ENCODE data around the gene ZNF280A. TPM values are rescaled to one million over a fixed set of nuclear protein-coding genes. Genes with fewer than 3 reads are reported as not detected.

The ZNF280A gene
- total and polyA plus RNA-seq, 2 of the 8 experiments (the other 6 are each of a cell fraction or from before 2014, with no cell fraction given): 0.09 to 0.61 TPM

DNA sequence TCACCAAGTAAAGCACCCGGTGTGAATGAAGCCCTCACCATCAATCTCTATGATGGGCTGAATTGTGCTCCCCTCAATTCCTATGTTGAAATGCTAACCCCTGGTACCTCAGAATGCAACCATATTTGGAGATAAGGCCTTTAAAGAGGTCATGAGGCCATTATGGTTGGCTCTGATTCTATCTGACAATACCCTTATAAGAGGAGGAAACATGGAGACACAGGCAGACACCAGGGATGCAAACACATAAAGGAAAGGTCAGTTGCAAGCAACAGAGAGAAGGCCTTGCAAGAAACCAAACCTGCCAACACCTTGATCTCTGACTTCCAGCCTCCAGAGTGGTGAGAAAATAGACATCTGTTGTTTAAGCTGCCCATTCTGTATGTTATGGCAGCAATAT, 13.3 kb upstream of the ZNF280A start:
- H3K27ac ChIP-seq (ENCODE audit: low read depth, low read length): no peak overlapping the region
- TF ChIP-seq BRCA1 (IDR thresholded peaks at IDR 0.05; ENCODE audit: low read depth, low read length): no peak
- no peak for TF ChIP-seq YY1 (IDR thresholded peaks at IDR 0.05; ENCODE audit: low read depth, low read length)
- TF ChIP-seq, protein P1, sequence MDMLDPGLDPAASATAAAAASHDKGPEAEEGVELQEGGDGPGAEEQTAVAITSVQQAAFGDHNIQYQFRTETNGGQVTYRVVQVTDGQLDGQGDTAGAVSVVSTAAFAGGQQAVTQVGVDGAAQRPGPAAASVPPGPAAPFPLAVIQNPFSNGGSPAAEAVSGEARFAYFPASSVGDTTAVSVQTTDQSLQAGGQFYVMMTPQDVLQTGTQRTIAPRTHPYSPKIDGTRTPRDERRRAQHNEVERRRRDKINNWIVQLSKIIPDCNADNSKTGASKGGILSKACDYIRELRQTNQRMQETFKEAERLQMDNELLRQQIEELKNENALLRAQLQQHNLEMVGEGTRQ (IDR thresholded peaks at IDR 0.05; ENCODE audit: low read length): no peak
- TF ChIP-seq SP2 (IDR thresholded peaks at IDR 0.05; ENCODE audit: low read length): no peak
- no peak for TF ChIP-seq ZNF274 (IDR thresholded peaks at IDR 0.05; ENCODE audit: borderline replicate concordance, extremely low read depth, low read length)
- no peak for TF ChIP-seq RBBP5 (IDR thresholded peaks at IDR 0.05; ENCODE audit: borderline replicate concordance, low read depth, low read length)
- TF ChIP-seq, protein P2, sequence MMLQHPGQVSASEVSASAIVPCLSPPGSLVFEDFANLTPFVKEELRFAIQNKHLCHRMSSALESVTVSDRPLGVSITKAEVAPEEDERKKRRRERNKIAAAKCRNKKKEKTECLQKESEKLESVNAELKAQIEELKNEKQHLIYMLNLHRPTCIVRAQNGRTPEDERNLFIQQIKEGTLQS (IDR thresholded peaks at IDR 0.05; ENCODE audit: insufficient read depth, low read depth, low read length): no peak
- no peak for TF ChIP-seq KDM1A (IDR thresholded peaks at IDR 0.05; ENCODE audit: borderline replicate concordance, low read length)
- no peak for TF ChIP-seq TAF1 (IDR thresholded peaks at IDR 0.05; ENCODE audit: low read depth, low read length)
- no peak for TF ChIP-seq TBP (IDR thresholded peaks at IDR 0.05; ENCODE audit: low read depth, low read length)
- H3K9ac ChIP-seq (replicated peaks in 1 of 4; ENCODE audit: extremely low read depth in 1 of 4, low read depth in 3 of 4, low read length in 3 of 4): no peak overlapping the region
- no peak overlapping the region for H2AFZ ChIP-seq (ENCODE audit: low read length)
- H2AK5ac ChIP-seq (ENCODE audit: low read depth, low read length): no peak overlapping the region
- H4K5ac ChIP-seq (ENCODE audit: insufficient read length, low read depth, low read length): no peak overlapping the region
- no peaks in the 10 kb centered on the region for H3K79me2 ChIP-seq (ENCODE audit: control insufficient read depth in 1 of 2, insufficient read depth in 2 of 2, low read length in 2 of 2)
- H3K14ac ChIP-seq (ENCODE audit: insufficient read length): no peak overlapping the region
- 75% methylated on average over 1 of the region's 1 CpG; no CpG with 5 or more reads in 1 of the 2 experiments for WGBS, 2 experiments (ENCODE audit: extremely low coverage in 1 of 2, insufficient coverage in 1 of 2, insufficient read length in 1 of 2, insufficient replicate concordance in 2 of 2, low coverage in 1 of 2, low lambda C conversion rate in 2 of 2, missing lambda C conversion rate in 1 of 2)
- no peak overlapping the region for H2BK20ac ChIP-seq (ENCODE audit: low read length)
- no peak overlapping the region for H3K18ac ChIP-seq (ENCODE audit: extremely low read depth, low read length)
- FAIRE-seq (no peak), DNase-seq (ENCODE audit: low read depth in 1 of 2, low spot score in 2 of 2) (no peak)
- H3K36me3 ChIP-seq (ENCODE audit: control insufficient read depth in 2 of 4, insufficient read depth in 4 of 4, low read length in 3 of 4): no peaks in the 10 kb centered on the region
- no peaks in the 10 kb centered on the region for H3K23me2 ChIP-seq (ENCODE audit: low read depth, low read length)
- H3K4ac ChIP-seq (replicated peaks; ENCODE audit: insufficient read length, low read depth, low read length): no peak overlapping the region
- no peak overlapping the region for H2BK5ac ChIP-seq (ENCODE audit: low read depth, low read length)
- no peaks in the 10 kb centered on the region for H4K20me1 ChIP-seq (replicated peaks in 1 of 2; ENCODE audit: control insufficient read depth in 1 of 2, insufficient read depth in 2 of 2, low read length in 2 of 2)
- no peaks in the 10 kb centered on the region for H3K79me1 ChIP-seq (ENCODE audit: low read depth, low read length)
- ChIA-PET CTCF (ENCODE audit: partially characterized antibody) (interaction anchor here (0.6 to 2.0 kb wide), 4 partner anchors 14 to 70 kb away, joined by 3 to 5 read pairs (median 4); partner anchors contain the start of gene ZNF280A), POLR2A (ENCODE audit: partially characterized antibody) (no interaction called here)
- H3K4me2 ChIP-seq (ENCODE audit: insufficient read depth in 1 of 2, low read depth in 2 of 2, low read length in 2 of 2): no peak overlapping the region
- H3K23ac ChIP-seq (ENCODE audit: insufficient read length): no peak overlapping the region
- no peak overlapping the region for H2BK12ac ChIP-seq (ENCODE audit: low read depth, low read length)
- no peaks in the 10 kb centered on the region for H3K4me1 ChIP-seq (replicated peaks in 1 of 4; ENCODE audit: control insufficient read depth in 3 of 4, insufficient read depth in 4 of 4, low read length in 3 of 4)
- no peak overlapping the region for H4K91ac ChIP-seq (replicated peaks; ENCODE audit: insufficient read length, low read length)
- H2BK120ac ChIP-seq (replicated peaks; ENCODE audit: low read depth, low read length): no peak overlapping the region
- no peak overlapping the region for H4K8ac ChIP-seq (ENCODE audit: extremely low read depth, insufficient read depth, low read length)
- peaks cover 3 to 17% of the 10 kb centered on the region in 2 experiments; a peak in 3 of 4 replicates for H3K9me3 ChIP-seq (ENCODE audit: insufficient read depth in 2 of 2, low read depth in 1 of 2, low read length in 1 of 2)
- no peak overlapping the region for H2BK15ac ChIP-seq (ENCODE audit: low read length)
- no peak overlapping the region for H3K56ac ChIP-seq (replicated peaks; ENCODE audit: insufficient read length, low read depth, low read length)
- peaks cover 9 to 20% (median 13%) of the 10 kb centered on the region in 4 experiments for H3K27me3 ChIP-seq (replicated peaks in 1 of 4; ENCODE audit: control insufficient read depth in 3 of 4, extremely low read depth in 1 of 4, insufficient read depth in 3 of 4, low read length in 3 of 4)
- H3K4me3 ChIP-seq (ENCODE audit: extremely low read depth in 1 of 4, insufficient read depth in 2 of 4, low read depth in 3 of 4, low read length in 4 of 4): no peak overlapping the region

Data from H1 (cell line).